Hepatocyte (in vitro differentiated cells): ENCODE measurements around the gene ITPRID1.

ENCODE experiments used
- EZH2 ChIP-seq: fragments of 200-600 bp; sonication (generic); IDR thresholded peaks from 2 replicates; pipeline ENCODE4 v1.6.1; 2016; ENCODE audit warnings: antibody characterized with exemption, mild to moderate bottlenecking, borderline replicate concordance
- EZH2phosphoT487 ChIP-seq: fragments of 200-600 bp; sonication (generic); IDR thresholded peaks from one replicate; pipeline ENCODE4 v1.6.1; 2018; ENCODE audit warnings: antibody characterized with exemption, mild to moderate bottlenecking, low read depth, moderate library complexity; ENCODE audit not compliant: unreplicated experiment, severe bottlenecking
- TF ChIP-seq, protein P1 (sequence below): fragments of 200-600 bp; sonication (generic); IDR thresholded peaks from 2 replicates; pipeline ENCODE4 v1.5.1; 2016; ENCODE audit warnings: antibody characterized with exemption, mild to moderate bottlenecking; ENCODE audit not compliant: poor library complexity

DNA sequence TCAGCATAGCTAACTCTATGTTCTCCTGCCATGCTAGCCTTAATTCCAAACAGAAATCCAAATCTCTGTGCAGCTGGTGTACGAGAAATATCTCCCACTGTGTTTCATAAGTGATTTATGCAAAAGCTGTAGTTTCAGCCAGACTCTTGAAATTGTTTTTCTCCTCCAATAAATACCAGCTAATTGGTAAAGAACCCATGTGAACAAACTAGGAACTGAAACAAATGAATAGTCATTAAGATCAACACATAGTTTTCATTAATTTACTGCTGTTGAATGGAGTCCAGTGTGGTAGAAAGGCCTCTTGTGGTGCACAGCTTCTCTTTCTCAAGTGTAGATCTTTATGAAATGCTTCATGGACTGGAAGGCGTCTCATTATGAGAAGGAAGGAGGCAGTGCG lies 191.5 kb downstream of the ITPRID1 start:
- TF ChIP-seq, protein P1, sequence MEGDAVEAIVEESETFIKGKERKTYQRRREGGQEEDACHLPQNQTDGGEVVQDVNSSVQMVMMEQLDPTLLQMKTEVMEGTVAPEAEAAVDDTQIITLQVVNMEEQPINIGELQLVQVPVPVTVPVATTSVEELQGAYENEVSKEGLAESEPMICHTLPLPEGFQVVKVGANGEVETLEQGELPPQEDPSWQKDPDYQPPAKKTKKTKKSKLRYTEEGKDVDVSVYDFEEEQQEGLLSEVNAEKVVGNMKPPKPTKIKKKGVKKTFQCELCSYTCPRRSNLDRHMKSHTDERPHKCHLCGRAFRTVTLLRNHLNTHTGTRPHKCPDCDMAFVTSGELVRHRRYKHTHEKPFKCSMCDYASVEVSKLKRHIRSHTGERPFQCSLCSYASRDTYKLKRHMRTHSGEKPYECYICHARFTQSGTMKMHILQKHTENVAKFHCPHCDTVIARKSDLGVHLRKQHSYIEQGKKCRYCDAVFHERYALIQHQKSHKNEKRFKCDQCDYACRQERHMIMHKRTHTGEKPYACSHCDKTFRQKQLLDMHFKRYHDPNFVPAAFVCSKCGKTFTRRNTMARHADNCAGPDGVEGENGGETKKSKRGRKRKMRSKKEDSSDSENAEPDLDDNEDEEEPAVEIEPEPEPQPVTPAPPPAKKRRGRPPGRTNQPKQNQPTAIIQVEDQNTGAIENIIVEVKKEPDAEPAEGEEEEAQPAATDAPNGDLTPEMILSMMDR = no peak
- TF ChIP-seq EZH2 (no peak), EZH2phosphoT487 (no peak)
